ENCODE results near the gene MSI2. TPM values are rescaled to one million over a fixed set of nuclear protein-coding genes. Genes with fewer than 3 reads are reported as not detected.

The MSI2 gene
- total RNA-seq, 4 donors from 2014 or later = 60.7 to 101 (median 70.9) TPM

GRCh38 chr17:57249520-57249919, 6.8 kb upstream of the MSI2 start:
- TF ChIP-seq POLR2A (IDR thresholded peaks at IDR 0.05) (no peak), CTCF (IDR thresholded peaks at IDR 0.05) (no peak)
- Histone ChIP-seq H3K27me3 (no peaks in the 10 kb centered on the region), H3K4me1 (peaks cover 0 to 8% of the 10 kb centered on the region in 2 donors), H3K27ac (no peak overlapping the region), H3K4me3 (replicated peaks in 1 of 3) (no peak overlapping the region), H3K9me3 (no peaks in the 10 kb centered on the region), H3K36me3 (no peaks in the 10 kb centered on the region)
- DNase-seq = no peak
- intact Hi-C loops (cut with DNase I) = loop anchor here (10.0 kb wide), 3 partner anchors 305 to 495 kb away; partner anchors contain the start of gene CCDC182
- 98 to 100% methylated on average over 1 of the region's 1 CpG for WGBS, 2 donors

- Histone ChIP-seq H3K27me3 (no peaks in the 10 kb centered on the region), H3K36me3 (no peaks in the 10 kb centered on the region), H3K4me1 (peaks cover 0 to 8% of the 10 kb centered on the region in 2 donors), H3K9me3 (no peaks in the 10 kb centered on the region), H3K27ac (no peak overlapping the region), H3K4me3 (replicated peaks in 1 of 3) (no peak overlapping the region)
- WGBS, 2 donors = 90 to 98% methylated on average over 1 of the region's 1 CpG
- TF ChIP-seq POLR2A (IDR thresholded peaks at IDR 0.05) (no peak), CTCF (IDR thresholded peaks at IDR 0.05) (no peak)
- no peak for DNase-seq
- intact Hi-C loops (cut with DNase I) = no loop called here
These were observed 5.0 kb upstream of the MSI2 start for GRCh38 chr17:57251211-57251787.

GRCh38 chr17:57253362-57254065, 2.8 kb upstream of the MSI2 start:
- Histone ChIP-seq H3K9me3 (no peaks in the 10 kb centered on the region), H3K4me1 (peaks cover 3 to 7% of the 10 kb centered on the region in 2 donors), H3K27me3 (no peaks in the 10 kb centered on the region), H3K27ac (no peak overlapping the region), H3K36me3 (no peaks in the 10 kb centered on the region), H3K4me3 (replicated peaks in 1 of 3) (no peak overlapping the region)
- intact Hi-C loops (cut with DNase I) = no loop called here
- TF ChIP-seq POLR2A (IDR thresholded peaks at IDR 0.05) (no peak), CTCF (IDR thresholded peaks at IDR 0.05) (no peak)
- no peak for DNase-seq
- 60 to 62% methylated on average over 6 of the region's 6 CpGs for WGBS, 2 donors

- peak overlapping the region; percentile 43 to 94 (median 47) for H3K4me3 ChIP-seq (replicated peaks in 1 of 3)
- DNase-seq = no peak
- WGBS, 2 donors = 38 to 41% methylated on average over 16 of the region's 16 CpGs
- no peaks in the 10 kb centered on the region for H3K27me3 ChIP-seq
- no peak for TF ChIP-seq POLR2A (IDR thresholded peaks at IDR 0.05)
- TF ChIP-seq CTCF (IDR thresholded peaks at IDR 0.05) = no peak
- no peaks in the 10 kb centered on the region for H3K36me3 ChIP-seq
- no peaks in the 10 kb centered on the region for H3K9me3 ChIP-seq
- intact Hi-C loops (cut with DNase I) = no loop called here
- H3K27ac ChIP-seq = peak overlapping the region; percentile 76 to 99 (median 95)
- H3K4me1 ChIP-seq = peaks cover 19 to 22% of the 10 kb centered on the region in 2 donors
These were observed 1.0 kb upstream of the MSI2 start for GRCh38 chr17:57255182-57255775.

- Histone ChIP-seq H3K36me3 (no peaks in the 10 kb centered on the region), H3K4me1 (peaks cover 22 to 25% of the 10 kb centered on the region in 2 donors), H3K27ac (peak overlapping the region; percentile 82 to 99 (median 95)), H3K4me3 (replicated peaks in 1 of 3) (peak overlapping the region; percentile 37 to 94 (median 66)), H3K9me3 (no peaks in the 10 kb centered on the region), H3K27me3 (no peaks in the 10 kb centered on the region)
- TF ChIP-seq CTCF (IDR thresholded peaks at IDR 0.05) (no peak), POLR2A (IDR thresholded peaks at IDR 0.05) (no peak)
- intact Hi-C loops (cut with DNase I) = no loop called here
- 0% methylated on average over 8 to 11 of the region's 36 CpGs for WGBS, 2 donors
- peak; percentile 36 to 48 for DNase-seq
These were observed 387 bp downstream of the MSI2 start for GRCh38 chr17:57256708-57257112.

Data from thyroid gland (tissue), 4 donors.